Measurements from ENCODE around the gene DUSP16. TPM values are rescaled to one million over a fixed set of nuclear protein-coding genes. Genes with fewer than 3 reads are reported as not detected.

DUSP16 gene
- polyA plus RNA-seq, 1 donor from 2014 or later, result 42.5 TPM

DNA sequence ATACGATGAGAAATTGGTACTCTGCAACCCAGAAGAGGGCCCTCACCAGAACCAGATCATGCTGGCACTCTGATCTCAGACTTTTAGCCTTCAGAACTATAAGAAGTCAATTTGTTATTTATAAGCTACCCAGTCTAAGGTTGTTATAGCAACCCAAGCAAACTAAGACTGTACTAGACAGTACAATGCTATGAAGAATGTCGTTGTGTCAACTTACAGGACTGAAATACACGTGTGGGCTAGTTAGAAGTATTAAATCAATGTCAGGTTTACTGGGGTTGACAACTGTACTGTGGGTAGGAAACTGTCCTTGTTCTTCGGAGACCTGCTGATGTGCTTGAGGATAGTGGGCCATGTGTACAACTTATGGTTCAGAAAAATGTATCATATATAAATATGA lies 19.7 kb downstream of the DUSP16 start:
- no peaks in the 10 kb centered on the region for H3K27me3 ChIP-seq (ENCODE audit: insufficient read depth, low read depth, low read length)
- H3K9me3 ChIP-seq (ENCODE audit: low read length), result no peaks in the 10 kb centered on the region
- no peaks in the 10 kb centered on the region for H3F3A ChIP-seq (ENCODE audit: insufficient read depth, low read length, poor library complexity, severe bottlenecking)
- TF ChIP-seq MXI1 (conservative IDR thresholded peaks at IDR 0.05; ENCODE audit: poor library complexity, severe bottlenecking) (no peak), POLR2AphosphoS5 (IDR thresholded peaks at IDR 0.05) (no peak)
- no peak overlapping the region for H3K9ac ChIP-seq (ENCODE audit: low read length)
- H2AFZ ChIP-seq (ENCODE audit: low read depth, low read length), result no peak overlapping the region
- no peaks in the 10 kb centered on the region for H3K36me3 ChIP-seq (ENCODE audit: insufficient read depth, low read length)
- H3K4me3 ChIP-seq (ENCODE audit: low read length), result no peak overlapping the region
- H4K20me1 ChIP-seq (ENCODE audit: insufficient read depth), result no peaks in the 10 kb centered on the region
- H3K27ac ChIP-seq (ENCODE audit: low read length), result no peak overlapping the region
- H3K79me2 ChIP-seq (replicated peaks; ENCODE audit: insufficient read depth, low read length), result no peaks in the 10 kb centered on the region
- H3K4me2 ChIP-seq (ENCODE audit: low read length), result no peak overlapping the region
- no peaks in the 10 kb centered on the region for H3K9me2 ChIP-seq (ENCODE audit: insufficient read depth, low read length)

DNA sequence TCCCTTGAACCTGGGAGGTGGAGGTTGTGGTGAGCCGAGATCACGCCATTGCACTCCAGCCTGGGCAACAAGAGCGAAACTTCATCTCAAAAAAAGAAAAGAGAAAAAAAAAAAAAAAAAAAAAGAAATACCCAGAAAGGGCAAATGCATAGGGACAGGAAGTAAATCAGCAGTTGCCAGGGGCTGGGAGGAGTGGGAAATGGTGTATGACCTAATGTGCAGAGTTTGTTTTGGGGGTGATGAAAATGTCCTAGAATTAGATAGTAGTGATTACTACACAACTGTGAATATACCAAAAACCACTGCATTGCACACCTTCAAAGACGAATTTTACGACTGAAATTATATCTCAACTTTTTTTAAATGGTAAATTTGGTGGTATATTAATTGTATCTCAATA lies 20.4 kb downstream of the DUSP16 start:
- no peaks in the 10 kb centered on the region for H3K79me2 ChIP-seq (replicated peaks; ENCODE audit: insufficient read depth, low read length)
- no peak for TF ChIP-seq POLR2AphosphoS5 (IDR thresholded peaks at IDR 0.05)
- no peak for TF ChIP-seq EZH2 (IDR thresholded peaks at IDR 0.05; ENCODE audit: borderline replicate concordance, insufficient read depth, low read length, poor library complexity, severe bottlenecking)

GRCh38 chr12:12541782-12542181 lies 20.9 kb downstream of the DUSP16 start:
- no peak overlapping the region for H3K4me3 ChIP-seq (ENCODE audit: low read length)
- no peak overlapping the region for H2AFZ ChIP-seq (ENCODE audit: low read depth, low read length)
- no peak overlapping the region for H3K4me2 ChIP-seq (ENCODE audit: low read length)
- no peaks in the 10 kb centered on the region for H4K20me1 ChIP-seq (ENCODE audit: insufficient read depth)
- no peak overlapping the region for H3K27ac ChIP-seq (ENCODE audit: low read length)
- H3K9ac ChIP-seq (ENCODE audit: low read length), result no peak overlapping the region
- no peaks in the 10 kb centered on the region for H3F3A ChIP-seq (ENCODE audit: insufficient read depth, low read length, poor library complexity, severe bottlenecking)
- H3K27me3 ChIP-seq (ENCODE audit: insufficient read depth, low read depth, low read length), result no peaks in the 10 kb centered on the region
- no peak for TF ChIP-seq MXI1 (conservative IDR thresholded peaks at IDR 0.05; ENCODE audit: poor library complexity, severe bottlenecking)
- TF ChIP-seq CTCF (IDR thresholded peaks at IDR 0.05; ENCODE audit: poor library complexity, severe bottlenecking), result no peak
- TF ChIP-seq EP300 (conservative IDR thresholded peaks at IDR 0.05; ENCODE audit: poor library complexity, severe bottlenecking), result no peak
- no peak for TF ChIP-seq EZH2 (IDR thresholded peaks at IDR 0.05; ENCODE audit: borderline replicate concordance, insufficient read depth, low read length, poor library complexity, severe bottlenecking)
- no peak for TF ChIP-seq TAF1 (IDR thresholded peaks at IDR 0.05; ENCODE audit: low read depth)
- no peaks in the 10 kb centered on the region for H3K36me3 ChIP-seq (ENCODE audit: insufficient read depth, low read length)
- H3K79me2 ChIP-seq (replicated peaks; ENCODE audit: insufficient read depth, low read length), result no peaks in the 10 kb centered on the region
- no peaks in the 10 kb centered on the region for H3K9me3 ChIP-seq (ENCODE audit: low read length)
- H3K9me2 ChIP-seq (ENCODE audit: insufficient read depth, low read length), result no peaks in the 10 kb centered on the region

More for the DNA sequence above, 20.4 kb downstream of the DUSP16 start:
- Histone ChIP-seq H4K20me1 (ENCODE audit: insufficient read depth) (no peaks in the 10 kb centered on the region), H3K9me2 (ENCODE audit: insufficient read depth, low read length) (no peaks in the 10 kb centered on the region), H3K36me3 (ENCODE audit: insufficient read depth, low read length) (no peaks in the 10 kb centered on the region), H3F3A (ENCODE audit: insufficient read depth, low read length, poor library complexity, severe bottlenecking) (no peaks in the 10 kb centered on the region), H3K4me2 (ENCODE audit: low read length) (no peak overlapping the region), H3K9ac (ENCODE audit: low read length) (no peak overlapping the region), H3K27ac (ENCODE audit: low read length) (no peak overlapping the region), H3K4me3 (ENCODE audit: low read length) (no peak overlapping the region), H3K9me3 (ENCODE audit: low read length) (no peaks in the 10 kb centered on the region), H3K27me3 (ENCODE audit: insufficient read depth, low read depth, low read length) (no peaks in the 10 kb centered on the region), H2AFZ (ENCODE audit: low read depth, low read length) (no peak overlapping the region)

DNA sequence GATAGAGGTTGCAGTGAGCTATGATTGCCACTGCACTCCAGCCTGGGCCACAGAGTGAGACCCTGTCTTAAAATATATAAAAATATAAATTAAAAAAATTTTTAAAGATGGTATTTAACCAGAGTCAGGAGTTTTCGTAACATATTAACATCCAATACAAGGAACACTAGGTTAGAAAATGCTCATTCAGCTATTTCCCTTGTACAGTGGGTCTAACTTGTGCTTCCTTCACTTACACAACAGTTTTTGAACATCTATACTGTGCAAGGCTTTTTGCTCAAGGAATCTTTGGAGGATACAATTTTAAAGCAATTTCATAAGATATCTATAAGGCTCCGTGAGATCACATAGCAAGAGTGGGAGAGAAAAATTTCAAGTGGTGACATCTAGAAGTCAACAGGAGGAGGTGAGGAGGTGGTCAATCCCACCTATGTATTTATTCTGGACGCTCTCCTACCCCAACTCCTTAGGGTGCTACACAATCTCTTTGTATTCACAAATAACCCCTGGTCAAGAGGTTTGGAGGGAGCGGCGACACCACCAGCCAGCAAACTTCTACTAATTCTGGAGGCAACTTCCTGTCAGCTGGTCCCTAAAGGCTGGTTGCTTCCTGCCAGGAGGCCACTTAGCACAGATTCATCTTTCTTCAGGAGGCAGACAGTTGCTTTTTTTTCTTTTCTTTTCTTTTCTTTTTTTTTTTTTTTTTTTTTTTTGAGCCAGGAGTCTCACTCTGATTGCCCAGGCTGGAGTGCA lies 22.2 kb downstream of the DUSP16 start:
- Histone ChIP-seq H3K4me3 (ENCODE audit: low read length) (no peak overlapping the region), H3K9ac (ENCODE audit: low read length) (no peak overlapping the region), H3K36me3 (ENCODE audit: insufficient read depth, low read length) (no peaks in the 10 kb centered on the region), H3K9me2 (ENCODE audit: insufficient read depth, low read length) (no peaks in the 10 kb centered on the region), H3K4me2 (ENCODE audit: low read length) (no peak overlapping the region), H3K27ac (ENCODE audit: low read length) (no peak overlapping the region), H3K79me2 (replicated peaks; ENCODE audit: insufficient read depth, low read length) (no peaks in the 10 kb centered on the region), H4K20me1 (ENCODE audit: insufficient read depth) (no peaks in the 10 kb centered on the region), H3K27me3 (ENCODE audit: insufficient read depth, low read depth, low read length) (no peaks in the 10 kb centered on the region), H3K9me3 (ENCODE audit: low read length) (no peaks in the 10 kb centered on the region), H2AFZ (ENCODE audit: low read depth, low read length) (no peak overlapping the region), H3F3A (ENCODE audit: insufficient read depth, low read length, poor library complexity, severe bottlenecking) (no peaks in the 10 kb centered on the region)
- TF ChIP-seq TAF1 (IDR thresholded peaks at IDR 0.05; ENCODE audit: low read depth) (no peak), POLR2AphosphoS5 (IDR thresholded peaks at IDR 0.05) (no peak), MXI1 (conservative IDR thresholded peaks at IDR 0.05; ENCODE audit: poor library complexity, severe bottlenecking) (no peak), CTCF (IDR thresholded peaks at IDR 0.05; ENCODE audit: poor library complexity, severe bottlenecking) (no peak), EP300 (conservative IDR thresholded peaks at IDR 0.05; ENCODE audit: poor library complexity, severe bottlenecking) (no peak)

All from neural cell (in vitro differentiated cells).